Measurements from ENCODE around the gene OXCT1.
"Not testable (repeated sequence)": the region's sequence is repeated elsewhere in the genome, so short reads cannot be mapped to it uniquely, and the experiment has no call there.

The OXCT1 gene

DNA sequence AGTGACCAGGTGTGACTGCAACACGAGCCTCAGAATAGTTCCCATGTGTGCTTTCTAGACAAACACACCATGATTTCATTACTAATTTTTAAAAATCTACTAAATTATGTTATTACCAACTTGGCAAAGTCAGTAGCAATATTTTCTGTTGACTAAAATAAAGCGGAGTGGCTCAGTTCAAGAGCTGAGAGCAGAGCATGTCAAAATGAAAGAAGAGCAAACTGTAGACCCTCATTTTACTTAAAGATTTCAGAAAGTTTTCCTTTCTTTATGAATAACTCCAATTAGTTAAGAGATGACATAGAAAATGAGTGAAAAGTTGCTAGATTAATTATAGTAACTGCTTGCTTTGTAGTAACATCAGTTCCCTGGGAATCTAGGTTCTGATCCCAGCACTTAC is 17.9 kb downstream of the OXCT1 start:
- no peak for TF ChIP-seq SUZ12 (IDR thresholded peaks at IDR 0.05; ENCODE audit: extremely low read depth, insufficient read depth, insufficient read length)
- no peak for TF ChIP-seq YY1 (IDR thresholded peaks at IDR 0.05; ENCODE audit: insufficient read depth, insufficient read length)
- no peak for TF ChIP-seq ZNF274 (IDR thresholded peaks at IDR 0.05; ENCODE audit: low read depth, low read length)
- DNase-seq (ENCODE audit: low read depth, low spot score), result no peak
- Histone ChIP-seq H3K9me3 (ENCODE audit: insufficient read depth, low read length) (no peaks in the 10 kb centered on the region), H3K36me3 (ENCODE audit: insufficient read depth, insufficient read length, low read length) (peaks cover 59% of the 10 kb centered on the region), H3K27me3 (ENCODE audit: insufficient read depth, insufficient read length) (no peaks in the 10 kb centered on the region), H3K4me1 (ENCODE audit: insufficient read depth, insufficient read length) (no peaks in the 10 kb centered on the region), H3K4me3 (ENCODE audit: insufficient read length, low read depth) (no peak overlapping the region), H3K9ac (ENCODE audit: insufficient read length, low read depth) (no peak overlapping the region)

- Histone ChIP-seq H3K36me3 (ENCODE audit: insufficient read depth, insufficient read length, low read length) (peaks cover 55% of the 10 kb centered on the region), H3K4me3 (ENCODE audit: insufficient read length, low read depth) (no peak overlapping the region), H3K4me1 (ENCODE audit: insufficient read depth, insufficient read length) (no peaks in the 10 kb centered on the region), H3K27me3 (ENCODE audit: insufficient read depth, insufficient read length) (no peaks in the 10 kb centered on the region), H3K9ac (ENCODE audit: insufficient read length, low read depth) (no peak overlapping the region), H3K9me3 (ENCODE audit: insufficient read depth, low read length) (no peaks in the 10 kb centered on the region)
- TF ChIP-seq YY1 (IDR thresholded peaks at IDR 0.05; ENCODE audit: insufficient read depth, insufficient read length) (no peak), SUZ12 (IDR thresholded peaks at IDR 0.05; ENCODE audit: extremely low read depth, insufficient read depth, insufficient read length) (no peak), ZNF274 (IDR thresholded peaks at IDR 0.05; ENCODE audit: low read depth, low read length) (no peak)
- no peak for DNase-seq (ENCODE audit: low read depth, low spot score)
Observed at GRCh38 chr5:41851116-41851515, 19.1 kb downstream of the OXCT1 start.

DNA sequence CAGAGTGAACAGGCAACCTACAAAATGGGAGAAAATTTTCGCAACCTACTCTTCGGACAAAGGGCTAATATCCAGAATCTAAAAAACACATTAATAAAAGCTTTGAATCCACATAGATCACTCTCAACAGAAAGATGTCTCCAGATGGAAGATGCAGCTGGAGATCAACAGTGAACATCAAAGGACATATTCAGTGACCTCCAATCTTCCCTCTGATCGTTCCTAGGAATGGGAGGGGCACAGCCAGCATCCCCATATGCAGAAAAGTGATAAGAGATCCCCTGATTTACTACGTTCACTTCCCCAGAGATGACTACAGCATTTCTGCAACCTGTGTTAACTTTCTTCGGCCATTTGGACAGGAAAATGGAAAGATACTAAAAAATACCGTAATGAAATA is 21.2 kb downstream of the OXCT1 start:
- Histone ChIP-seq H3K4me1 (ENCODE audit: insufficient read depth, insufficient read length) (no peaks in the 10 kb centered on the region), H3K4me3 (ENCODE audit: insufficient read length, low read depth) (no peak overlapping the region), H3K27me3 (ENCODE audit: insufficient read depth, insufficient read length) (no peaks in the 10 kb centered on the region), H3K36me3 (ENCODE audit: insufficient read depth, insufficient read length, low read length) (peaks cover 45% of the 10 kb centered on the region), H3K9ac (ENCODE audit: insufficient read length, low read depth) (no peak overlapping the region), H3K9me3 (ENCODE audit: insufficient read depth, low read length) (no peaks in the 10 kb centered on the region)
- no peak for TF ChIP-seq YY1 (IDR thresholded peaks at IDR 0.05; ENCODE audit: insufficient read depth, insufficient read length)
- no peak for TF ChIP-seq SUZ12 (IDR thresholded peaks at IDR 0.05; ENCODE audit: extremely low read depth, insufficient read depth, insufficient read length)
- no peak for TF ChIP-seq ZNF274 (IDR thresholded peaks at IDR 0.05; ENCODE audit: low read depth, low read length)
- no peak for DNase-seq (ENCODE audit: low read depth, low spot score)

DNA sequence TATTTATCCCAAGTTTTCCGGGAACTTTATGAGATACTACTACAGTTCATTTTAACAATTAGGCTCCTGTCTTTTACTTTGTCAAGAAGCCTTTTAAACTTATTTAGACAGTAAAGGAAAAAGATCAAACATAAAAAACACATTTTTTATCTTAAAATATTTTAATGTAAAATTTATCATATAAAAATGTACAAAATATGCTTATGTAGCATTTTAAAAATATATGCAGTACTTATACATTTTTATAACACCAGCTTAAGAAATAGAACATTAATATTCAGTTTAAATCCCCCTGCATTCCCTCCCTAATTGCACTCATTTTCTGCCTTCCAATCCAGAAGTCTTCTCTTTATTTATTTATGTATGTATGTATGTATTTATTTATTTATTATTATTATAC is 24.5 kb downstream of the OXCT1 start:
- not testable (repeated sequence) for H3K27me3 ChIP-seq (ENCODE audit: insufficient read depth, insufficient read length); DNase-seq (ENCODE audit: low read depth, low spot score); H3K4me1 ChIP-seq (ENCODE audit: insufficient read depth, insufficient read length); H3K9ac ChIP-seq (ENCODE audit: insufficient read length, low read depth); H3K9me3 ChIP-seq (ENCODE audit: insufficient read depth, low read length); H3K4me3 ChIP-seq (ENCODE audit: insufficient read length, low read depth)
- H3K36me3 ChIP-seq (ENCODE audit: insufficient read depth, insufficient read length, low read length), result peaks cover 29% of the 10 kb centered on the region

DNA sequence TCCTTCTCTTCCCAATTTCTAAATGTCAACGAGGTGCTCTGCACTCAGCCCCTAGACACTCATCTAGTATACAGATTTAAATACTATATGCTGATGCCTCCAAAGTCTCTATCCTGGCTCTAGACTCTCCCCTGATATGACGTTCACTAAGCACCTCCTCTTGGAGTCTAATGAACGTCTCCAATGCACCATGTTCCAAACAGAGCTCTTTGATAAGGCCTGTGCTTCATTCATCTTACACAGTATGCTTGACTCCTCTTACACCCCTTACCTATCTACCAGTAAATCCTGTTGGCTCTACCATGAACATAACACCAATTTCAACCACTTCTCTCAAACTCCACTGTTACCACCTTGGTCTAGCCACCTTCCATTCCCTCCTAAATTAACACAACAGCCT is 25.7 kb downstream of the OXCT1 start:
- H3K4me1 ChIP-seq (ENCODE audit: insufficient read depth, insufficient read length), result no peaks in the 10 kb centered on the region
- no peak overlapping the region for H3K9ac ChIP-seq (ENCODE audit: insufficient read length, low read depth)
- TF ChIP-seq YY1 (IDR thresholded peaks at IDR 0.05; ENCODE audit: insufficient read depth, insufficient read length) (no peak), ZNF274 (IDR thresholded peaks at IDR 0.05; ENCODE audit: low read depth, low read length) (no peak), SUZ12 (IDR thresholded peaks at IDR 0.05; ENCODE audit: extremely low read depth, insufficient read depth, insufficient read length) (no peak)
- peaks cover 21% of the 10 kb centered on the region for H3K36me3 ChIP-seq (ENCODE audit: insufficient read depth, insufficient read length, low read length)
- no peaks in the 10 kb centered on the region for H3K9me3 ChIP-seq (ENCODE audit: insufficient read depth, low read length)
- H3K27me3 ChIP-seq (ENCODE audit: insufficient read depth, insufficient read length), result no peaks in the 10 kb centered on the region
- no peak overlapping the region for H3K4me3 ChIP-seq (ENCODE audit: insufficient read length, low read depth)
- no peak for DNase-seq (ENCODE audit: low read depth, low spot score)

- TF ChIP-seq SUZ12 (IDR thresholded peaks at IDR 0.05; ENCODE audit: extremely low read depth, insufficient read depth, insufficient read length) (no peak), YY1 (IDR thresholded peaks at IDR 0.05; ENCODE audit: insufficient read depth, insufficient read length) (peak; percentile 47), ZNF274 (IDR thresholded peaks at IDR 0.05; ENCODE audit: low read depth, low read length) (no peak)
- DNase-seq (ENCODE audit: low read depth, low spot score), result peak; percentile 39
- Histone ChIP-seq H3K9ac (ENCODE audit: insufficient read length, low read depth) (no peak overlapping the region), H3K36me3 (ENCODE audit: insufficient read depth, insufficient read length, low read length) (peaks cover 18% of the 10 kb centered on the region), H3K4me3 (ENCODE audit: insufficient read length, low read depth) (no peak overlapping the region), H3K9me3 (ENCODE audit: insufficient read depth, low read length) (no peaks in the 10 kb centered on the region), H3K27me3 (ENCODE audit: insufficient read depth, insufficient read length) (no peaks in the 10 kb centered on the region), H3K4me1 (ENCODE audit: insufficient read depth, insufficient read length) (no peaks in the 10 kb centered on the region)
Observed at GRCh38 chr5:41843456-41844370, 26.5 kb downstream of the OXCT1 start.

GRCh38 chr5:41842777-41843176 is 27.4 kb downstream of the OXCT1 start:
- Histone ChIP-seq H3K27me3 (ENCODE audit: insufficient read depth, insufficient read length) (no peaks in the 10 kb centered on the region), H3K9ac (ENCODE audit: insufficient read length, low read depth) (no peak overlapping the region), H3K9me3 (ENCODE audit: insufficient read depth, low read length) (no peaks in the 10 kb centered on the region), H3K4me1 (ENCODE audit: insufficient read depth, insufficient read length) (no peaks in the 10 kb centered on the region), H3K4me3 (ENCODE audit: insufficient read length, low read depth) (no peak overlapping the region), H3K36me3 (ENCODE audit: insufficient read depth, insufficient read length, low read length) (peaks cover 21% of the 10 kb centered on the region)
- TF ChIP-seq SUZ12 (IDR thresholded peaks at IDR 0.05; ENCODE audit: extremely low read depth, insufficient read depth, insufficient read length) (no peak), YY1 (IDR thresholded peaks at IDR 0.05; ENCODE audit: insufficient read depth, insufficient read length) (no peak), ZNF274 (IDR thresholded peaks at IDR 0.05; ENCODE audit: low read depth, low read length) (no peak)
- no peak for DNase-seq (ENCODE audit: low read depth, low spot score)
